Adrenal gland (tissue), 12 donors: ENCODE measurements around the gene KMT2D. TPM values are rescaled to one million over a fixed set of nuclear protein-coding genes. Genes with fewer than 3 reads are reported as not detected.
A peak's percentile ranks its signal among the peaks of the same experiment; 100 is the strongest.

ENCODE experiments used
- DNase-seq, 7 donors: peaks; one replicate each; pipeline ENCODE4 v3.0.0-alpha.2; 2019 to 2020
- H3K27ac ChIP-seq, 5 donors: fragments of 200-600 bp; sonication (generic) in 4 of 5; 1 replicate in 3 of 5; 2 replicates in 2 of 5; pipeline versions ENCODE4 v1.5.1 to v1.8.0; 2016 to 2020; ENCODE audit warnings: mild to moderate bottlenecking in 1 of 5
- H3K27me3 ChIP-seq: fragments of 200-600 bp; 2 replicates; pipeline ENCODE4 v1.8.0; 2021
- H3K36me3 ChIP-seq, 2 donors: fragments of 200-600 bp; replicated peaks in 1 of 2; 1 replicate in 1 of 2; 2 replicates in 1 of 2; pipeline versions ENCODE4 v1.5.1 to v1.8.0; 2018 to 2022
- H3K4me1 ChIP-seq, 2 donors: fragments of 200-600 bp; replicated peaks in 1 of 2; 1 replicate in 1 of 2; 2 replicates in 1 of 2; pipeline versions ENCODE4 v1.5.1 to v1.8.0; 2018 to 2021
- H3K4me3 ChIP-seq, 4 donors: fragments of 200-600 bp; sonication (generic) in 3 of 4; one replicate each; pipeline ENCODE4 v1.5.1; 2016 to 2018
- H3K9me3 ChIP-seq, 3 donors: fragments of 200-600 bp; sonication (generic) in 1 of 3; replicated peaks in 1 of 3; 1 replicate in 2 of 3; 2 replicates in 1 of 3; pipeline versions ENCODE4 v1.5.1 to v1.8.0; 2016 to 2021
- POLR2A ChIP-seq, 2 donors: fragments of 450-650 bp; IDR thresholded peaks; one replicate each; pipeline ENCODE4 v1.6.1; 2017; ENCODE audit warnings: antibody characterized with exemption in 2 of 2, mild to moderate bottlenecking in 2 of 2, moderate library complexity in 1 of 2
- WGBS, 4 donors: extraction: QIAGEN DNeasy Blood & Tissue Kit in 2 of 4; methylation state at CpG; one replicate each; pipeline versions ENCODE4 v1.1.5 to v1.1.7; 2013 to 2017; 5-methylcytosine and 5-hydroxymethylcytosine counted together
- intact Hi-C, 2 donors: fragments of 100-400 bp; cut with DNase I; formaldehyde crosslinking; loops; one replicate each; pipeline versions ENCODE4 v1.14.1 to v1.15.0; 2022 to 2023
- polyA plus RNA-seq, 3 donors: library from polyadenylated mRNA; stranded (reverse); fragments of 200-250 nt in 2 of 3; fragments of 350-450 nt in 1 of 3; fragmentation: Illumina TruSeq in 1 of 3; extraction: RNeasy Lipid Tissue Mini Kit (QIAGEN cat#74804) in 1 of 3; gene quantifications; one replicate each; pipeline ENCODE4 v1.2.3, GENCODE V29; 2013 to 2014
- total RNA-seq, 9 donors: library from RNA; depleted of rRNA in 4 of 9; stranded (reverse); fragments of >200 nt in 4 of 9; fragments of 120-200 nt in 1 of 9; fragmentation: NEBNext Ultra II Directional in 1 of 9; extraction: Animal tissue kit (Norgen Biotek cat#: 25700) in 1 of 9; gene quantifications; one replicate each; pipeline versions ENCODE4 v1.1.0 to v1.2.4, GENCODE V29; 2013 to 2023
- TF ChIP-seq, protein P1 (sequence below), 6 experiments: fragments of 450-650 bp in 4 of 6; fragments of 200-600 bp in 2 of 6; sonication (generic) in 1 of 6; IDR thresholded peaks; 1 replicate in 5 of 6; 2 replicates in 1 of 6; pipeline versions ENCODE4 v1.5.1 to v1.8.0; 2016 to 2021; ENCODE audit warnings: antibody characterized with exemption in 6 of 6, mild to moderate bottlenecking in 2 of 6, moderate library complexity in 1 of 6
- donor health status: healthy with polysubstance abuse.
- donor health status: Bipolar disorder and iron deficiency.
- donor health status: DM: yes; HTN: yes; CAD: no.
- donor health status: DM: no; HTN: no; CAD: no.
- donor health status: DM: no; HTN: no; CAD: no.
- donor health status: DM: yes; HTN: yes; CAD: no.

Gene KMT2D
- total and polyA plus RNA-seq, 12 donors = 21.2 to 140 (median 56.0) TPM

DNA sequence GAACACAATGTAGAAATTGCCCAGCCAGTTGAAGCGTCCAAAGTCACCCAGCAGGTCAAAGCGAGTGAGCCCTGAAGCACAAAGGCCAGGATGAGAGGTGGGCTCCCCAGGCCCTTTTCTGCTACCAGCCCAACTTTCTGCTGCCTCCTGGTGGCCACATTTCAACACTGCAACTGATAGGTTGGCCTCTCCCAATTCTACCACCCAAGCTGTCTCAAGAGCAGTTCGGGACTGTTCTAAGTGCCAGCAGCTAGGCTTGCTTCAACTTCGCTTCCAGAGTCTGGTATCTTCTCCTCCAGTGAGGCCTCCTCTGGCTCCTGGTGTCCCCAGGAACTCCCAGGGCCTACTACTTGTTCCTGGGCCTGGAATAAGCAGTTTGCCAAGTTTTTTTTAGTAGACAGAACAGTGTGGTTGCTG is 37.4 kb upstream of the KMT2D start:
- H3K4me3 ChIP-seq = no peak overlapping the region
- H3K36me3 ChIP-seq = peaks cover 0 to 63% of the 10 kb centered on the region in 2 donors
- intact Hi-C loops = no loop called here
- TF ChIP-seq, protein P1, sequence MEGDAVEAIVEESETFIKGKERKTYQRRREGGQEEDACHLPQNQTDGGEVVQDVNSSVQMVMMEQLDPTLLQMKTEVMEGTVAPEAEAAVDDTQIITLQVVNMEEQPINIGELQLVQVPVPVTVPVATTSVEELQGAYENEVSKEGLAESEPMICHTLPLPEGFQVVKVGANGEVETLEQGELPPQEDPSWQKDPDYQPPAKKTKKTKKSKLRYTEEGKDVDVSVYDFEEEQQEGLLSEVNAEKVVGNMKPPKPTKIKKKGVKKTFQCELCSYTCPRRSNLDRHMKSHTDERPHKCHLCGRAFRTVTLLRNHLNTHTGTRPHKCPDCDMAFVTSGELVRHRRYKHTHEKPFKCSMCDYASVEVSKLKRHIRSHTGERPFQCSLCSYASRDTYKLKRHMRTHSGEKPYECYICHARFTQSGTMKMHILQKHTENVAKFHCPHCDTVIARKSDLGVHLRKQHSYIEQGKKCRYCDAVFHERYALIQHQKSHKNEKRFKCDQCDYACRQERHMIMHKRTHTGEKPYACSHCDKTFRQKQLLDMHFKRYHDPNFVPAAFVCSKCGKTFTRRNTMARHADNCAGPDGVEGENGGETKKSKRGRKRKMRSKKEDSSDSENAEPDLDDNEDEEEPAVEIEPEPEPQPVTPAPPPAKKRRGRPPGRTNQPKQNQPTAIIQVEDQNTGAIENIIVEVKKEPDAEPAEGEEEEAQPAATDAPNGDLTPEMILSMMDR (IDR thresholded peaks at IDR 0.05) = peak; percentile 53 to 71 (median 64)
- no peak for TF ChIP-seq POLR2A (IDR thresholded peaks at IDR 0.05)
- H3K4me1 ChIP-seq = peaks cover 10 to 14% of the 10 kb centered on the region in 2 donors
- 46 to 73% (median 63%) methylated on average over 2 to 4 of the region's 4 CpGs for WGBS, 4 donors
- peak; percentile 34 to 75 (median 45) for DNase-seq
- no peak overlapping the region for H3K27ac ChIP-seq
- H3K27me3 ChIP-seq = peaks cover 1% of the 10 kb centered on the region
- H3K9me3 ChIP-seq = no peaks in the 10 kb centered on the region

- TF ChIP-seq, protein P1 (IDR thresholded peaks at IDR 0.05) = no peak
- TF ChIP-seq POLR2A (IDR thresholded peaks at IDR 0.05) = no peak
- Histone ChIP-seq H3K9me3 (no peaks in the 10 kb centered on the region), H3K4me1 (peaks cover 10 to 19% of the 10 kb centered on the region in 2 donors), H3K27ac (no peak overlapping the region), H3K36me3 (peaks cover 0 to 57% of the 10 kb centered on the region in 2 donors), H3K4me3 (no peak overlapping the region), H3K27me3 (peaks cover 6% of the 10 kb centered on the region)
- intact Hi-C loops = no loop called here
- DNase-seq = peak in 3 of 7 donors; percentile 42 to 43 (median 42)
- WGBS, 4 donors = 61 to 68% (median 65%) methylated on average over 3 of the region's 3 CpGs; no CpG with 5 or more reads in 1 of the 4 donors
Measured at GRCh38 chr12:49097381-49097780, 36.8 kb upstream of the KMT2D start.

GRCh38 chr12:49094975-49095365 is 34.4 kb upstream of the KMT2D start:
- Histone ChIP-seq H3K36me3 (peaks cover 0 to 33% of the 10 kb centered on the region in 2 donors), H3K27me3 (peaks cover 12% of the 10 kb centered on the region), H3K27ac (no peak overlapping the region), H3K4me1 (peaks cover 10 to 35% of the 10 kb centered on the region in 2 donors), H3K9me3 (no peaks in the 10 kb centered on the region), H3K4me3 (no peak overlapping the region)
- intact Hi-C loops = no loop called here
- no peak for DNase-seq
- 63 to 85% (median 81%) methylated on average over 2 of the region's 2 CpGs for WGBS, 4 donors
- TF ChIP-seq POLR2A (IDR thresholded peaks at IDR 0.05) = no peak
- TF ChIP-seq, protein P1 (IDR thresholded peaks at IDR 0.05) = no peak

- H3K27ac ChIP-seq = no peak within 1 kb of the TSS
- peaks cover 0 to 27% of the 10 kb centered on the region in 2 donors for H3K36me3 ChIP-seq
- WGBS, 4 donors = 3 to 17% (median 3%) methylated on average over 8 to 49 of the region's 49 CpGs
- peak within 1 kb of the TSS in 1 of 4 donors; percentile 5 for H3K4me3 ChIP-seq
- no peak for TF ChIP-seq POLR2A (IDR thresholded peaks at IDR 0.05)
- TF ChIP-seq, protein P1 (IDR thresholded peaks at IDR 0.05) = no peak
- DNase-seq = peak; percentile 39 to 71 (median 50)
- H3K9me3 ChIP-seq = no peaks in the 10 kb centered on the region
- H3K27me3 ChIP-seq = peaks cover 13% of the 10 kb centered on the region
- intact Hi-C loops = no loop called here
- peaks cover 10 to 39% of the 10 kb centered on the region in 2 donors for H3K4me1 ChIP-seq
Measured at GRCh38 chr12:49094160-49094974, 33.8 kb upstream of the KMT2D start, which contains the start of gene DHH. DHH (minus strand) TSS chr12:49094801; CDS start chr12:49094512, 289 bp downstream.
